NB4 (cell line): ENCODE measurements around the gene TMEM127.

Source experiments
- CTCF ChIP-seq: IDR thresholded peaks from one replicate; pipeline ENCODE4 v1.5.1; 2012; ENCODE audit warnings: low read depth, low read length
- POLR2A ChIP-seq: IDR thresholded peaks from 2 replicates; pipeline ENCODE4 v1.6.1; 2011; ENCODE audit warnings: mild to moderate bottlenecking; ENCODE audit not compliant: insufficient read length; ENCODE audit errors: extremely low read depth

- TF ChIP-seq POLR2A, result no peak
- no peak for TF ChIP-seq CTCF
Observed at GRCh38 chr2:96262306-96262705, 3.5 kb downstream of the TMEM127 start.
